ENCODE results near the gene CACNA1D. TPM values are rescaled to one million over a fixed set of nuclear protein-coding genes. Genes with fewer than 3 reads are reported as not detected.

CACNA1D gene
- polyA plus RNA-seq, 4 donors, result 2.2 to 133 (median 6.2) TPM

GRCh38 chr3:53591646-53592045 is 97.2 kb downstream of the CACNA1D start:
- Histone ChIP-seq H3K4me1 (ENCODE audit: control insufficient read depth in 3 of 3, insufficient read depth in 2 of 3, low read depth in 1 of 3, low read length in 2 of 3) (no peaks in the 10 kb centered on the region), H3K27ac (ENCODE audit: low read depth in 1 of 3, low read length in 2 of 3) (no peak overlapping the region), H3K36me3 (ENCODE audit: control insufficient read depth in 3 of 3, insufficient read depth in 2 of 3, low read depth in 1 of 3, low read length in 3 of 3) (peaks cover 0 to 49% (median 0%) of the 10 kb centered on the region in 3 donors), H3K4me3 (ENCODE audit: low read depth in 1 of 3, low read length in 3 of 3) (no peak overlapping the region), H3K27me3 (ENCODE audit: control insufficient read depth in 3 of 3, insufficient read depth in 3 of 3, low read length in 3 of 3) (peaks cover 0 to 3% (median 0%) of the 10 kb centered on the region in 3 donors), H3K9me3 (ENCODE audit: control insufficient read depth in 2 of 2, insufficient read depth in 1 of 2, low read depth in 1 of 2, low read length in 1 of 2) (no peaks in the 10 kb centered on the region)
- FAIRE-seq (no peak), DNase-seq (no peak)
- 93 to 97% (median 94%) methylated on average over 6 of the region's 6 CpGs for WGBS, 3 donors

DNA sequence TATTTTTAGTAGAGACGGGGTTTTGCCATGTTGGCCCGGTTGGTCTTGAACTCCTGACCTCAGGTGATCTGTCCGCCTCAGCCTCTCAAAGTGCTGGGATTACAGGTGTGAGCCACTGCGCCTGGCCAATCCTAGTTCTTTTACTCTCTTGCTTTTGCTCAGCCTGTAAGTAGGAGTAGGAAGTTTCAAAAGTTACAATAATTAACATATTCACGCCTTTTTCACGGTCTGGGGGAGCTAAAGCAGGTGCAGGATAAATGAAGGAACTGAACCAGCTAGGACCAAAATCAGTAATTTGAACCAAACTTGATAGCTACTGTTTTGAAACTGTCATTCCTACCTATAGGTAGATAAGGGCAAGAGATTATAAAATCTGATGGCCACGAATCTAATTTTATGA is 98.5 kb downstream of the CACNA1D start:
- FAIRE-seq, result no peak
- no peak overlapping the region for H3K4me3 ChIP-seq (ENCODE audit: low read depth in 1 of 3, low read length in 3 of 3)
- WGBS, 3 donors, result 82 to 85% (median 84%) methylated on average over 7 of the region's 7 CpGs

GRCh38 chr3:53593611-53594010 is 99.2 kb downstream of the CACNA1D start:
- 55 to 67% (median 60%) methylated on average over 4 of the region's 4 CpGs for WGBS, 3 donors

More for the DNA sequence above, 98.5 kb downstream of the CACNA1D start:
- DNase-seq, result no peak
- peaks cover 0 to 47% (median 0%) of the 10 kb centered on the region in 3 donors for H3K36me3 ChIP-seq (ENCODE audit: control insufficient read depth in 3 of 3, insufficient read depth in 2 of 3, low read depth in 1 of 3, low read length in 3 of 3)
- H3K27me3 ChIP-seq (ENCODE audit: control insufficient read depth in 3 of 3, insufficient read depth in 3 of 3, low read length in 3 of 3), result peaks cover 0 to 3% (median 0%) of the 10 kb centered on the region in 3 donors
- H3K9me3 ChIP-seq (ENCODE audit: control insufficient read depth in 2 of 2, insufficient read depth in 1 of 2, low read depth in 1 of 2, low read length in 1 of 2), result no peaks in the 10 kb centered on the region
- no peak overlapping the region for H3K27ac ChIP-seq (ENCODE audit: low read depth in 1 of 3, low read length in 2 of 3)
- no peaks in the 10 kb centered on the region for H3K4me1 ChIP-seq (ENCODE audit: control insufficient read depth in 3 of 3, insufficient read depth in 2 of 3, low read depth in 1 of 3, low read length in 2 of 3)

GRCh38 chr3:53594276-53594675 is 99.9 kb downstream of the CACNA1D start:
- no peak for DNase-seq
- Histone ChIP-seq H3K27me3 (ENCODE audit: control insufficient read depth in 3 of 3, insufficient read depth in 3 of 3, low read length in 3 of 3) (peaks cover 0 to 3% (median 0%) of the 10 kb centered on the region in 3 donors), H3K4me3 (ENCODE audit: low read depth in 1 of 3, low read length in 3 of 3) (no peak overlapping the region), H3K9me3 (ENCODE audit: control insufficient read depth in 2 of 2, insufficient read depth in 1 of 2, low read depth in 1 of 2, low read length in 1 of 2) (no peaks in the 10 kb centered on the region), H3K27ac (ENCODE audit: low read depth in 1 of 3, low read length in 2 of 3) (no peak overlapping the region), H3K36me3 (ENCODE audit: control insufficient read depth in 3 of 3, insufficient read depth in 2 of 3, low read depth in 1 of 3, low read length in 3 of 3) (peaks cover 0 to 45% (median 0%) of the 10 kb centered on the region in 3 donors), H3K4me1 (ENCODE audit: control insufficient read depth in 3 of 3, insufficient read depth in 2 of 3, low read depth in 1 of 3, low read length in 2 of 3) (no peaks in the 10 kb centered on the region)
- 89 to 90% (median 89%) methylated on average over 3 of the region's 3 CpGs for WGBS, 3 donors
- no peak for FAIRE-seq

More at GRCh38 chr3:53593611-53594010, 99.2 kb downstream of the CACNA1D start:
- H3K27ac ChIP-seq (ENCODE audit: low read depth in 1 of 3, low read length in 2 of 3), result no peak overlapping the region
- H3K4me1 ChIP-seq (ENCODE audit: control insufficient read depth in 3 of 3, insufficient read depth in 2 of 3, low read depth in 1 of 3, low read length in 2 of 3), result no peaks in the 10 kb centered on the region
- H3K9me3 ChIP-seq (ENCODE audit: control insufficient read depth in 2 of 2, insufficient read depth in 1 of 2, low read depth in 1 of 2, low read length in 1 of 2), result no peaks in the 10 kb centered on the region
- H3K36me3 ChIP-seq (ENCODE audit: control insufficient read depth in 3 of 3, insufficient read depth in 2 of 3, low read depth in 1 of 3, low read length in 3 of 3), result peaks cover 0 to 47% (median 0%) of the 10 kb centered on the region in 3 donors
- H3K4me3 ChIP-seq (ENCODE audit: low read depth in 1 of 3, low read length in 3 of 3), result no peak overlapping the region
- DNase-seq, result no peak
- H3K27me3 ChIP-seq (ENCODE audit: control insufficient read depth in 3 of 3, insufficient read depth in 3 of 3, low read length in 3 of 3), result peaks cover 0 to 3% (median 0%) of the 10 kb centered on the region in 3 donors
- no peak for FAIRE-seq

- DNase-seq (no peak), FAIRE-seq (no peak)
- Histone ChIP-seq H3K9me3 (ENCODE audit: control insufficient read depth in 2 of 2, insufficient read depth in 1 of 2, low read depth in 1 of 2, low read length in 1 of 2) (no peaks in the 10 kb centered on the region), H3K27ac (ENCODE audit: low read depth in 1 of 3, low read length in 2 of 3) (no peak overlapping the region), H3K4me1 (ENCODE audit: control insufficient read depth in 3 of 3, insufficient read depth in 2 of 3, low read depth in 1 of 3, low read length in 2 of 3) (no peaks in the 10 kb centered on the region), H3K27me3 (ENCODE audit: control insufficient read depth in 3 of 3, insufficient read depth in 3 of 3, low read length in 3 of 3) (peaks cover 0 to 3% (median 0%) of the 10 kb centered on the region in 3 donors), H3K36me3 (ENCODE audit: control insufficient read depth in 3 of 3, insufficient read depth in 2 of 3, low read depth in 1 of 3, low read length in 3 of 3) (peaks cover 0 to 36% (median 0%) of the 10 kb centered on the region in 3 donors), H3K4me3 (ENCODE audit: low read depth in 1 of 3, low read length in 3 of 3) (no peak overlapping the region)
- whole genome bisulfite sequencing, 3 donors, result 82 to 90% (median 90%) methylated on average over 3 of the region's 3 CpGs
These were observed 101.2 kb downstream of the CACNA1D start for GRCh38 chr3:53595660-53596059.

- Histone ChIP-seq H3K4me3 (ENCODE audit: low read depth in 1 of 3, low read length in 3 of 3) (no peak overlapping the region), H3K27ac (ENCODE audit: low read depth in 1 of 3, low read length in 2 of 3) (no peak overlapping the region), H3K4me1 (ENCODE audit: control insufficient read depth in 3 of 3, insufficient read depth in 2 of 3, low read depth in 1 of 3, low read length in 2 of 3) (no peaks in the 10 kb centered on the region), H3K9me3 (ENCODE audit: control insufficient read depth in 2 of 2, insufficient read depth in 1 of 2, low read depth in 1 of 2, low read length in 1 of 2) (no peaks in the 10 kb centered on the region), H3K36me3 (ENCODE audit: control insufficient read depth in 3 of 3, insufficient read depth in 2 of 3, low read depth in 1 of 3, low read length in 3 of 3) (peaks cover 0 to 26% (median 0%) of the 10 kb centered on the region in 3 donors), H3K27me3 (ENCODE audit: control insufficient read depth in 3 of 3, insufficient read depth in 3 of 3, low read length in 3 of 3) (peaks cover 0 to 3% (median 0%) of the 10 kb centered on the region in 3 donors)
- DNase-seq, result peak in 1 of 2 donors; percentile 4
- 52 to 85% (median 77%) methylated on average over 4 of the region's 4 CpGs for WGBS, 3 donors
- no peak for FAIRE-seq
These were observed 102.9 kb downstream of the CACNA1D start for GRCh38 chr3:53597136-53597915.

- H3K4me1 ChIP-seq (ENCODE audit: control insufficient read depth in 3 of 3, insufficient read depth in 2 of 3, low read depth in 1 of 3, low read length in 2 of 3), result no peaks in the 10 kb centered on the region
- H3K27ac ChIP-seq (ENCODE audit: low read depth in 1 of 3, low read length in 2 of 3), result no peak overlapping the region
- no peak for DNase-seq
- H3K9me3 ChIP-seq (ENCODE audit: control insufficient read depth in 2 of 2, insufficient read depth in 1 of 2, low read depth in 1 of 2, low read length in 1 of 2), result no peaks in the 10 kb centered on the region
- FAIRE-seq, result no peak
- H3K27me3 ChIP-seq (ENCODE audit: control insufficient read depth in 3 of 3, insufficient read depth in 3 of 3, low read length in 3 of 3), result peaks cover 0 to 3% (median 0%) of the 10 kb centered on the region in 3 donors
- H3K4me3 ChIP-seq (ENCODE audit: low read depth in 1 of 3, low read length in 3 of 3), result no peak overlapping the region
- WGBS, 3 donors, result 46 to 85% (median 80%) methylated on average over 2 of the region's 2 CpGs
- peaks cover 0 to 21% (median 0%) of the 10 kb centered on the region in 3 donors for H3K36me3 ChIP-seq (ENCODE audit: control insufficient read depth in 3 of 3, insufficient read depth in 2 of 3, low read depth in 1 of 3, low read length in 3 of 3)
These were observed 105.4 kb downstream of the CACNA1D start for GRCh38 chr3:53599771-53600170.

GRCh38 chr3:53602866-53603265 is 108.5 kb downstream of the CACNA1D start:
- H3K27me3 ChIP-seq (ENCODE audit: control insufficient read depth in 3 of 3, insufficient read depth in 3 of 3, low read length in 3 of 3), result no peaks in the 10 kb centered on the region
- FAIRE-seq (no peak), DNase-seq (no peak)
- no peaks in the 10 kb centered on the region for H3K9me3 ChIP-seq (ENCODE audit: control insufficient read depth in 2 of 2, insufficient read depth in 1 of 2, low read depth in 1 of 2, low read length in 1 of 2)
- peaks cover 0 to 12% (median 1%) of the 10 kb centered on the region in 3 donors for H3K36me3 ChIP-seq (ENCODE audit: control insufficient read depth in 3 of 3, insufficient read depth in 2 of 3, low read depth in 1 of 3, low read length in 3 of 3)
- WGBS, 3 donors, result 91 to 94% (median 91%) methylated on average over 6 of the region's 6 CpGs
- H3K27ac ChIP-seq (ENCODE audit: low read depth in 1 of 3, low read length in 2 of 3), result no peak overlapping the region
- no peak overlapping the region for H3K4me3 ChIP-seq (ENCODE audit: low read depth in 1 of 3, low read length in 3 of 3)
- H3K4me1 ChIP-seq (ENCODE audit: control insufficient read depth in 3 of 3, insufficient read depth in 2 of 3, low read depth in 1 of 3, low read length in 2 of 3), result no peaks in the 10 kb centered on the region
